GM20431 (cell line): ENCODE data around the gene ITGA6.

Experiments used
- in situ Hi-C: fragments of 300-500 bp; cut with MseI, MboI; formaldehyde crosslinking; loops from one replicate; pipeline ENCODE4 v1.15.0; 2020; ENCODE audit warnings: low sequenced_read_pairs; ENCODE audit not compliant: unreplicated experiment

ITGA6 gene

GRCh38 chr2:172461591-172462372, 34.4 kb downstream of the ITGA6 start:
- in situ Hi-C loops = loop anchor here (25.0 kb wide), 1 partner anchor 299 kb away; no protein-coding TSS in a partner anchor

GRCh38 chr2:172462373-172462848, 35.0 kb downstream of the ITGA6 start:
- in situ Hi-C loops = loop anchor here (25.0 kb wide), 1 partner anchor 300 kb away; no protein-coding TSS in a partner anchor

GRCh38 chr2:172462849-172463381, 35.5 kb downstream of the ITGA6 start:
- in situ Hi-C loops = loop anchor here (25.0 kb wide), 1 partner anchor 301 kb away; no protein-coding TSS in a partner anchor

- in situ Hi-C loops = loop anchor here (25.0 kb wide), 1 partner anchor 302 kb away; no protein-coding TSS in a partner anchor
These were observed 37.2 kb downstream of the ITGA6 start for GRCh38 chr2:172464400-172465129.

GRCh38 chr2:172465417-172466334, 38.3 kb downstream of the ITGA6 start:
- in situ Hi-C loops = loop anchor here (25.0 kb wide), 1 partner anchor 303 kb away; no protein-coding TSS in a partner anchor

- in situ Hi-C loops = loop anchor here (25.0 kb wide), 1 partner anchor 305 kb away; no protein-coding TSS in a partner anchor
These were observed 40.0 kb downstream of the ITGA6 start for GRCh38 chr2:172467382-172467781.

- in situ Hi-C loops = loop anchor here (25.0 kb wide), 1 partner anchor 309 kb away; no protein-coding TSS in a partner anchor
These were observed 43.9 kb downstream of the ITGA6 start for GRCh38 chr2:172470958-172471922.

GRCh38 chr2:172472446-172473033, 45.2 kb downstream of the ITGA6 start:
- in situ Hi-C loops = loop anchor here (25.0 kb wide), 1 partner anchor 310 kb away; no protein-coding TSS in a partner anchor

- in situ Hi-C loops = loop anchor here (25.0 kb wide), 1 partner anchor 311 kb away; no protein-coding TSS in a partner anchor
These were observed 45.8 kb downstream of the ITGA6 start for GRCh38 chr2:172473167-172473566.

GRCh38 chr2:172478353-172478752, 51.0 kb downstream of the ITGA6 start:
- in situ Hi-C loops = no loop called here

GRCh38 chr2:172480301-172481218, 53.2 kb downstream of the ITGA6 start:
- in situ Hi-C loops = no loop called here

- in situ Hi-C loops = no loop called here
These were observed 54.3 kb downstream of the ITGA6 start for GRCh38 chr2:172481507-172482262.

- in situ Hi-C loops = no loop called here
These were observed 56.9 kb downstream of the ITGA6 start for GRCh38 chr2:172484253-172484652.

GRCh38 chr2:172484706-172485105, 57.3 kb downstream of the ITGA6 start:
- in situ Hi-C loops = no loop called here

- in situ Hi-C loops = no loop called here
These were observed 61.2 kb downstream of the ITGA6 start for GRCh38 chr2:172488556-172488955.

GRCh38 chr2:172489681-172490080, 62.3 kb downstream of the ITGA6 start:
- in situ Hi-C loops = no loop called here
